OCI-LY7 (cell line): ENCODE results near the gene TSPAN9. TPM values are rescaled to one million over a fixed set of nuclear protein-coding genes. Genes with fewer than 3 reads are reported as not detected.

Experiments used
- BruUV-seq: library from RNA; stranded (reverse); fragments of 400-500 nt; replicated peaks from 2 replicates; lab custom pipeline; 2021; lab: Mats Ljungman, UMichigan
- CTCF ChIA-PET: fragments of 300-600 bp; sonication (Branson Sonifier 250); formaldehyde crosslinking; loops from one replicate; lab custom pipeline; 2022; ENCODE audit warnings: antibody characterized with exemption; ENCODE audit not compliant: unreplicated experiment; lab: Charles Lee
- POLR2A ChIA-PET: fragments of 300-600 bp; sonication (Branson Sonifier 250); formaldehyde crosslinking; loops from one replicate; lab custom pipeline; 2022; ENCODE audit warnings: antibody characterized with exemption; lab: Charles Lee
- DNase-seq: peaks from one replicate; pipeline ENCODE4 v3.0.0-alpha.2; 2015; ENCODE audit warnings: low spot score
- H2AFZ ChIP-seq: fragments of 200-600 bp; sonication (generic), shearing (Covaris generic); 2 replicates; pipeline ENCODE4 v1.6.1; 2014; ENCODE audit warnings: mild to moderate bottlenecking, antibody characterized with exemption, low read length, moderate library complexity
- H3K27ac ChIP-seq: fragments of 200-600 bp; sonication (generic); 2 replicates; pipeline ENCODE4 v1.5.1; 2014; ENCODE audit warnings: mixed run types, low read depth, mild to moderate bottlenecking, moderate library complexity, low read length, inconsistent platforms; ENCODE audit not compliant: poor library complexity, severe bottlenecking
- H3K36me3 ChIP-seq: fragments of 200-600 bp; sonication (generic); 2 replicates; pipeline ENCODE4 v1.6.1; 2014; ENCODE audit warnings: mild to moderate bottlenecking, antibody characterized with exemption, low read length, moderate library complexity, mixed read lengths; ENCODE audit not compliant: insufficient read depth
- H3K4me1 ChIP-seq: fragments of 200-600 bp; sonication (generic); 2 replicates; pipeline ENCODE4 v1.5.1; 2014; ENCODE audit warnings: mild to moderate bottlenecking, low read length; ENCODE audit not compliant: insufficient read depth, poor library complexity, severe bottlenecking
- H3K4me2 ChIP-seq: fragments of 200-600 bp; sonication (generic); 2 replicates; pipeline ENCODE4 v1.6.1; 2014; ENCODE audit warnings: mild to moderate bottlenecking, low read length
- H3K4me3 ChIP-seq: fragments of 200-600 bp; sonication (generic); 2 replicates; pipeline ENCODE4 v1.5.1; 2014; ENCODE audit warnings: mild to moderate bottlenecking, low read depth, low read length; ENCODE audit not compliant: poor library complexity, severe bottlenecking
- H3K79me2 ChIP-seq: fragments of 200-600 bp; sonication (generic); 2 replicates; pipeline ENCODE4 v1.6.1; 2016; ENCODE audit warnings: low read depth, mild to moderate bottlenecking, low read length, moderate library complexity, mixed read lengths; ENCODE audit not compliant: insufficient read depth
- H3K9me2 ChIP-seq: fragments of 200-600 bp; sonication (generic); 2 replicates; pipeline ENCODE4 v1.6.1; 2016; ENCODE audit warnings: mild to moderate bottlenecking, low read length, mixed read lengths; ENCODE audit not compliant: insufficient read depth
- H3K9me3 ChIP-seq: fragments of 200-600 bp; sonication (generic); 2 replicates; pipeline ENCODE4 v1.6.1; 2014; ENCODE audit warnings: mild to moderate bottlenecking, mixed run types, low read length, mixed read lengths
- H4K20me1 ChIP-seq: fragments of 200-600 bp; sonication (generic); 2 replicates; pipeline ENCODE4 v1.6.1; 2014; ENCODE audit warnings: mild to moderate bottlenecking, antibody characterized with exemption, low read length, moderate library complexity, mixed read lengths; ENCODE audit not compliant: insufficient read depth
- EZH2phosphoT487 ChIP-seq: fragments of 200-600 bp; sonication (generic); IDR thresholded peaks from 2 replicates; pipeline ENCODE4 v1.6.1; 2018; ENCODE audit warnings: low read depth, borderline replicate concordance, mild to moderate bottlenecking, mixed run types, antibody characterized with exemption, low read length, moderate library complexity, mixed read lengths
- intact Hi-C: fragments of 100-400 bp; cut with micrococcal nuclease; formaldehyde crosslinking; loops from one replicate; pipeline ENCODE4 v1.10.0; 2022; ENCODE audit not compliant: unreplicated experiment
- total RNA-seq, 2 experiments: library from RNA; depleted of rRNA in 1 of 2; stranded (reverse); fragments of >200 nt in 1 of 2; shearing (Covaris generic) in 1 of 2; gene quantifications; 2 replicates each; pipeline ENCODE4 v1.2.3, GENCODE V29; 2014 to 2022
- TF ChIP-seq, protein P1 (sequence below): fragments of 200-600 bp; sonication (generic); conservative IDR thresholded peaks from 2 replicates; pipeline ENCODE4 v1.5.1; 2014; ENCODE audit warnings: mild to moderate bottlenecking, antibody characterized with exemption, low read length, moderate library complexity, mixed read lengths

The TSPAN9 gene
- total RNA-seq, 2 experiments from 2014 or later = 0.50 to 0.74 TPM

- Histone ChIP-seq H3K79me2 (no peaks in the 10 kb centered on the region), H3K4me2 (no peak overlapping the region), H3K4me3 (no peak overlapping the region), H3K36me3 (no peaks in the 10 kb centered on the region), H3K9me2 (no peaks in the 10 kb centered on the region), H3K4me1 (no peaks in the 10 kb centered on the region), H3K9me3 (no peaks in the 10 kb centered on the region), H3K27ac (no peak overlapping the region), H2AFZ (no peak overlapping the region), H4K20me1 (no peaks in the 10 kb centered on the region)
- TF ChIP-seq, protein P1, sequence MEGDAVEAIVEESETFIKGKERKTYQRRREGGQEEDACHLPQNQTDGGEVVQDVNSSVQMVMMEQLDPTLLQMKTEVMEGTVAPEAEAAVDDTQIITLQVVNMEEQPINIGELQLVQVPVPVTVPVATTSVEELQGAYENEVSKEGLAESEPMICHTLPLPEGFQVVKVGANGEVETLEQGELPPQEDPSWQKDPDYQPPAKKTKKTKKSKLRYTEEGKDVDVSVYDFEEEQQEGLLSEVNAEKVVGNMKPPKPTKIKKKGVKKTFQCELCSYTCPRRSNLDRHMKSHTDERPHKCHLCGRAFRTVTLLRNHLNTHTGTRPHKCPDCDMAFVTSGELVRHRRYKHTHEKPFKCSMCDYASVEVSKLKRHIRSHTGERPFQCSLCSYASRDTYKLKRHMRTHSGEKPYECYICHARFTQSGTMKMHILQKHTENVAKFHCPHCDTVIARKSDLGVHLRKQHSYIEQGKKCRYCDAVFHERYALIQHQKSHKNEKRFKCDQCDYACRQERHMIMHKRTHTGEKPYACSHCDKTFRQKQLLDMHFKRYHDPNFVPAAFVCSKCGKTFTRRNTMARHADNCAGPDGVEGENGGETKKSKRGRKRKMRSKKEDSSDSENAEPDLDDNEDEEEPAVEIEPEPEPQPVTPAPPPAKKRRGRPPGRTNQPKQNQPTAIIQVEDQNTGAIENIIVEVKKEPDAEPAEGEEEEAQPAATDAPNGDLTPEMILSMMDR = no peak
- TF ChIP-seq EZH2phosphoT487 = no peak
- ChIA-PET CTCF (no interaction called here), POLR2A (no interaction called here)
- intact Hi-C loops = no loop called here
- DNase-seq = no peak
- BruUV-seq = no TSS peak
Measured at GRCh38 chr12:3259973-3260372, 182.8 kb downstream of the TSPAN9 start.

DNA sequence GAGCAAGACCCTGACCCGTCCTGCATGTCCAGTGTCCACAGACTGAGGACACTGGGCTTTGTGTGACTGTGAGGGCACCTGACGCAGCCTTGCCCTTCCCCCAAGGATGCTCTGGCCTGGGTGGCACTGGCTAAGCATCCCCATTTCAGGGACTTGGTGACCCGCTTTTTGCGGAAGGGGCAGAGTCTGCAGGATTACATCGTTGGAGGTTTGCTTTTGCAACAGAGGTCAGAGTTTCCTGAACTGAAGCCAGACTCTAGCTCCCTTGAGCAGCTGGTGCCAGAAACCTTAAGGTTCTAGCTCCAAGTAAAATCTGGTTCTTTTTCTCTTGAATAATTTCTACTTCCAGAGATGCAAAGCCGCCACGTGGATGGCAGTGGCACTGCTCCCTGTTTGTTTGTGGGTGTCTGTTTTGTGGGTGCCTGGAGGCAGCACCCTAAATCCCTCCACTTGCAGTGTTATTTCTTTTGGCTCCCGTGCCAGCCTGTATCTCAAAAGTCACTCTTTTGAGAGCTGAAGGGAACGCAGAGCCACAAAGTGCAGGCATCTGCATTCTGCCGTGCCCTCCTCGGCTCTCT, 184.7 kb downstream of the TSPAN9 start:
- Histone ChIP-seq H3K9me2 (no peaks in the 10 kb centered on the region), H4K20me1 (no peaks in the 10 kb centered on the region), H3K4me1 (no peaks in the 10 kb centered on the region), H3K4me3 (no peak overlapping the region), H3K36me3 (no peaks in the 10 kb centered on the region), H3K4me2 (no peak overlapping the region), H3K27ac (no peak overlapping the region), H2AFZ (no peak overlapping the region), H3K9me3 (no peaks in the 10 kb centered on the region), H3K79me2 (no peaks in the 10 kb centered on the region)
- no peak for DNase-seq
- POLR2A ChIA-PET = interaction anchor here (0.7 kb wide), 1 partner anchor 104 kb away, joined by 5 read pairs; no protein-coding TSS in a partner anchor
- intact Hi-C loops = no loop called here
- CTCF ChIA-PET = interaction anchor here (0.8 kb wide), 1 partner anchor 14 kb away, joined by 3 read pairs; no protein-coding TSS in a partner anchor
- no TSS peak for BruUV-seq
- no peak for TF ChIP-seq EZH2phosphoT487
- TF ChIP-seq, protein P1 = no peak

DNA sequence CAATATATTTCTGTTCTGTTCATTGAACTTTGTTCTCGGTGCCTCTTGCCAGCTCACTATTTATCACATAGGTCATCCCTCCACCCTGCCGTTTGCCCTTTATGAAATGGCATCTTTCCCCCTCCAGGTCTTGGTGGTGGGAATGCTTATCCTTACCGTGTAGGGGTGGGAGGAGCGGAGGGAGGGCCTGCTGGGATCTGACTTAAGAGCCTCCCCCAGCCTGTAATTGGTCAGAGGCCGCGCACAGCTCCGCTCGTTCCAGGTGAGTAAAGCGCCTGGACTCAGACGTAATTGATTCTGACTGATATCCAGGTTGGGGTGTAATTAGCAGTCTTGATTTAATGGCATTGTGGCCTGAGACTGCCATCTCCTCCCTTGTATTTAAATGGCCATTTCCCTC, 185.3 kb downstream of the TSPAN9 start:
- H3K79me2 ChIP-seq = no peaks in the 10 kb centered on the region
- H3K36me3 ChIP-seq = no peaks in the 10 kb centered on the region
- CTCF ChIA-PET = no interaction called here
- no peaks in the 10 kb centered on the region for H3K9me3 ChIP-seq
- no TSS peak for BruUV-seq
- H3K4me2 ChIP-seq = no peak overlapping the region
- H3K27ac ChIP-seq = no peak overlapping the region
- intact Hi-C loops = no loop called here
- TF ChIP-seq, protein P1 = no peak
- no peak for TF ChIP-seq EZH2phosphoT487
- DNase-seq = no peak
- H3K9me2 ChIP-seq = no peaks in the 10 kb centered on the region
- no peak overlapping the region for H2AFZ ChIP-seq
- POLR2A ChIA-PET = interaction anchor here (0.7 kb wide), 1 partner anchor 104 kb away, joined by 5 read pairs; no protein-coding TSS in a partner anchor
- H3K4me1 ChIP-seq = no peaks in the 10 kb centered on the region
- H4K20me1 ChIP-seq = no peaks in the 10 kb centered on the region
- no peak overlapping the region for H3K4me3 ChIP-seq
